GM12872 (cell line): Measurements from ENCODE around the gene NFKBIE.

Experiments
- TF ChIP-seq, protein P1 (sequence below): IDR thresholded peaks from 3 replicates; pipeline ENCODE4 v1.5.1; 2011; ENCODE audit warnings: low read depth, mild to moderate bottlenecking, low read length, moderate library complexity; ENCODE audit not compliant: insufficient read depth

Gene NFKBIE

GRCh38 chr6:44222486-44223318, 42.6 kb downstream of the NFKBIE start:
- TF ChIP-seq, protein P1, sequence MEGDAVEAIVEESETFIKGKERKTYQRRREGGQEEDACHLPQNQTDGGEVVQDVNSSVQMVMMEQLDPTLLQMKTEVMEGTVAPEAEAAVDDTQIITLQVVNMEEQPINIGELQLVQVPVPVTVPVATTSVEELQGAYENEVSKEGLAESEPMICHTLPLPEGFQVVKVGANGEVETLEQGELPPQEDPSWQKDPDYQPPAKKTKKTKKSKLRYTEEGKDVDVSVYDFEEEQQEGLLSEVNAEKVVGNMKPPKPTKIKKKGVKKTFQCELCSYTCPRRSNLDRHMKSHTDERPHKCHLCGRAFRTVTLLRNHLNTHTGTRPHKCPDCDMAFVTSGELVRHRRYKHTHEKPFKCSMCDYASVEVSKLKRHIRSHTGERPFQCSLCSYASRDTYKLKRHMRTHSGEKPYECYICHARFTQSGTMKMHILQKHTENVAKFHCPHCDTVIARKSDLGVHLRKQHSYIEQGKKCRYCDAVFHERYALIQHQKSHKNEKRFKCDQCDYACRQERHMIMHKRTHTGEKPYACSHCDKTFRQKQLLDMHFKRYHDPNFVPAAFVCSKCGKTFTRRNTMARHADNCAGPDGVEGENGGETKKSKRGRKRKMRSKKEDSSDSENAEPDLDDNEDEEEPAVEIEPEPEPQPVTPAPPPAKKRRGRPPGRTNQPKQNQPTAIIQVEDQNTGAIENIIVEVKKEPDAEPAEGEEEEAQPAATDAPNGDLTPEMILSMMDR, result no peak

GRCh38 chr6:44221961-44222335, 43.4 kb downstream of the NFKBIE start:
- TF ChIP-seq, protein P1, result no peak

- TF ChIP-seq, protein P1, result peak; percentile 97
These were observed 43.9 kb downstream of the NFKBIE start for GRCh38 chr6:44221291-44221960.

DNA sequence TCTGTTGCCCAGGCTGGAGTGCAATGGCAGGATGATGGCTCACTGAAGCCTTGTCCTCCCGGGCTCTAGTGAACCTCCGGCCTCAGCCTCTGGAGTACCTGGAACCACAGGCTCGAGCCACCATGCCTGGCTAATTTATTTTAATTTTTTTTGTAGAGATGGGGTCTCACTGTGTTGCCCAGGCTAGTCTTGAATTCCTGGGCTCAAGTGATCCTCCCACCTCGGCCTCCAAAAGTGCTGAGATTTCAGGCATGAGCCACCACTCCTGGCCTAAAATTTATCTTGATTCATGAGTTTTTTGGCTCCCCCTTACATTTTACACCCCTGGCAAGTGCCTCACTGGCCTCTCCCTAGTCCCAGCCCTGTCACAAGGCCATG, 44.4 kb downstream of the NFKBIE start:
- TF ChIP-seq, protein P1, result no peak

- TF ChIP-seq, protein P1, result 0 out of 3 replicates have a peak, but pooled peaks have one; percentile 17
These were observed 45.3 kb downstream of the NFKBIE start for GRCh38 chr6:44219815-44220784.

- TF ChIP-seq, protein P1, result no peak
These were observed 46.1 kb downstream of the NFKBIE start for GRCh38 chr6:44219053-44219814.
